ENCODE results near the gene NEB. TPM values are rescaled to one million over a fixed set of nuclear protein-coding genes. Genes with fewer than 3 reads are reported as not detected.

NEB gene
- total and polyA plus RNA-seq, 2 of the 13 experiments (the other 11 are each of a cell fraction or from before 2014, with no cell fraction given), result 0.21 to 0.24 TPM

DNA sequence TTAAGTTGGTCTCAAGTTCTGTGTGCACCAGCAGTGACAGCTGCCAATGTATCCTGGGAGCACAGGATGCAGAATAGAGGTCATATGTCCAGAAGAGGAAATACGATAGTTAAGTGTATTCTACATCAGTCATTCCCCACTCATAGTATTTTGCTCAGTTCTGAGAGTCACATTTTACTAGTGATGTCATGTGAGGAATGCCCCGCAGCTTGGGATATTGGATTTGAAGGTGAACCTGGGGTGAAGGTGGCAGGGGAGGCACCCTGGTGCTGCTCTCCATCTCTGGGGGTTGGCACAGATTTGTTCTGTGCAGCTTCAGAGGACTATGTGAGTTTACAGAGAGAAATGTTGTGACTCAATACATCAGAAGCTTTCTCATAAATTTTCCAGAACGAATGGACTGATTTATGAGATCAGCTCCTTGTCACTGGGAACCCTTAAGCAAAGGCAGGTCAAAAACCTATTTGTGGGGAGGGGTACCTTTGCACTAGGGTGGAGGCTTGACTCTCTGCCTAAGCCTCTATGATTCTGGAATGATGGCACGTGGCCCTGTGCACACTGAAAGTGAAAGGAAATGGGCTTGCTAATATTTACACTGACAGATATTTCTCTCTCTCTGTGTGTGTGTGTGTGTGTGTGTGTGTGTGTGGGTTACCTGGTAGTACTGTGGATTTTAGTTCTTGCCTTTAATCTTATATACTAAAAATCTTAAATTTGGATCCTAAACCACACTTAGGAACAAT lies 95.9 kb downstream of the NEB start (continued):
- TF ChIP-seq IRF9 (CRISPR knock-in tag; IDR thresholded peaks at IDR 0.05; ENCODE audit: borderline replicate concordance) (no peak), SOX5 (CRISPR knock-in tag; IDR thresholded peaks at IDR 0.05; ENCODE audit: borderline replicate concordance) (peak; percentile 56), THAP11 (CRISPR knock-in tag; IDR thresholded peaks at IDR 0.05) (peak; percentile 44; the same call in 1 of the 2 replicates), HIC2 (CRISPR knock-in tag; IDR thresholded peaks at IDR 0.05; ENCODE audit: low read depth) (no peak), RBM39 (IDR thresholded peaks at IDR 0.05; ENCODE audit: low read depth, low read length, poor library complexity, severe bottlenecking) (no peak), PATZ1 (CRISPR knock-in tag; IDR thresholded peaks at IDR 0.05) (0 out of 2 replicates have a peak, but pooled peaks have one; percentile 18), ZFP90 (CRISPR knock-in tag; IDR thresholded peaks at IDR 0.05; ENCODE audit: borderline replicate concordance) (no peak), FIP1L1 (IDR thresholded peaks at IDR 0.05; ENCODE audit: borderline replicate concordance, insufficient read depth, low read depth, low read length) (no peak), MXD3 (CRISPR knock-in tag; IDR thresholded peaks at IDR 0.05) (no peak), ZNF460 (CRISPR knock-in tag; IDR thresholded peaks at IDR 0.05; ENCODE audit: borderline replicate concordance) (no peak), RAD51 (IDR thresholded peaks at IDR 0.05; ENCODE audit: borderline replicate concordance) (0 out of 2 replicates have a peak, but pooled peaks have one; percentile 25), CHCHD3 (CRISPR knock-in tag; IDR thresholded peaks at IDR 0.05) (no peak), PAXIP1 (CRISPR knock-in tag; conservative IDR thresholded peaks at IDR 0.05) (peak; percentile 65), NCOA5 (CRISPR knock-in tag; IDR thresholded peaks at IDR 0.05) (no peak), NONO (IDR thresholded peaks at IDR 0.05) (no peak), NONO (CRISPR knock-in tag; conservative IDR thresholded peaks at IDR 0.05) (no peak)
- TF ChIP-seq, protein P1, sequence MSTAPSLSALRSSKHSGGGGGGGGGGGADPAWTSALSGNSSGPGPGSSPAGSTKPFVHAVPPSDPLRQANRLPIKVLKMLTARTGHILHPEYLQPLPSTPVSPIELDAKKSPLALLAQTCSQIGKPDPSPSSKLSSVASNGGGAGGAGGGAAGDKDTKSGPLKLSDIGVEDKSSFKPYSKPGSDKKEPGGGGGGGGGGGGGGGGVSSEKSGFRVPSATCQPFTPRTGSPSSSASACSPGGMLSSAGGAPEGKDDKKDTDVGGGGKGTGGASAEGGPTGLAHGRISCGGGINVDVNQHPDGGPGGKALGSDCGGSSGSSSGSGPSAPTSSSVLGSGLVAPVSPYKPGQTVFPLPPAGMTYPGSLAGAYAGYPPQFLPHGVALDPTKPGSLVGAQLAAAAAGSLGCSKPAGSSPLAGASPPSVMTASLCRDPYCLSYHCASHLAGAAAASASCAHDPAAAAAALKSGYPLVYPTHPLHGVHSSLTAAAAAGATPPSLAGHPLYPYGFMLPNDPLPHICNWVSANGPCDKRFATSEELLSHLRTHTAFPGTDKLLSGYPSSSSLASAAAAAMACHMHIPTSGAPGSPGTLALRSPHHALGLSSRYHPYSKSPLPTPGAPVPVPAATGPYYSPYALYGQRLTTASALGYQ (CRISPR knock-in tag; IDR thresholded peaks at IDR 0.05), result no peak
